Astrocyte (in vitro differentiated cells and primary cell): ENCODE measurements around the gene CCDC32. TPM values are rescaled to one million over a fixed set of nuclear protein-coding genes. Genes with fewer than 3 reads are reported as not detected.

Experiments
- DNase-seq: peaks from one replicate; pipeline ENCODE4 v3.0.0-alpha.2; 2010; ENCODE audit warnings: low read depth
- FAIRE-seq: peaks from 2 replicates; lab custom pipeline; 2011; peaks lifted over from hg19 to GRCh38; lab: Jason Lieb, UNC
- H2AFZ ChIP-seq: 2 replicates; pipeline ENCODE4 v1.6.0; 2012; ENCODE audit warnings: low read depth, low read length, inconsistent platforms
- H3K27ac ChIP-seq: 2 replicates; pipeline ENCODE4 v1.5.1; 2011; ENCODE audit warnings: low read depth, low read length, inconsistent platforms
- H3K27me3 ChIP-seq: 2 replicates; pipeline ENCODE4 v1.6.0; 2011; ENCODE audit warnings: low read length, inconsistent platforms; ENCODE audit not compliant: insufficient read depth
- H3K36me3 ChIP-seq: 2 replicates; pipeline ENCODE4 v1.5.1; 2011; ENCODE audit warnings: low read length, inconsistent platforms; ENCODE audit not compliant: insufficient read depth
- H3K4me1 ChIP-seq: 2 replicates; pipeline ENCODE4 v1.5.1; 2011; ENCODE audit warnings: low read length, inconsistent platforms; ENCODE audit not compliant: insufficient read depth
- H3K4me2 ChIP-seq: 2 replicates; pipeline ENCODE4 v1.6.0; 2012; ENCODE audit warnings: low read length, inconsistent platforms
- H3K4me3 ChIP-seq: 2 replicates; pipeline ENCODE4 v1.5.1; 2011; ENCODE audit warnings: low read depth, mild to moderate bottlenecking, low read length, inconsistent platforms; ENCODE audit not compliant: insufficient read depth
- H3K79me2 ChIP-seq: 2 replicates; pipeline ENCODE4 v1.6.0; 2012; ENCODE audit warnings: mild to moderate bottlenecking, low read length, inconsistent platforms; ENCODE audit not compliant: insufficient read depth
- H3K9ac ChIP-seq: 2 replicates; pipeline ENCODE4 v1.6.0; 2012; ENCODE audit warnings: mild to moderate bottlenecking, low read length, inconsistent platforms
- H3K9me3 ChIP-seq: 2 replicates; pipeline ENCODE4 v1.5.1; 2012; ENCODE audit warnings: low read depth, mild to moderate bottlenecking, low read length, inconsistent platforms; ENCODE audit not compliant: insufficient read depth
- H4K20me1 ChIP-seq: 2 replicates; pipeline ENCODE4 v1.6.0; 2012; ENCODE audit warnings: low read length, inconsistent platforms; ENCODE audit not compliant: insufficient read depth
- H3K27ac Mint-ChIP-seq: one replicate; pipeline ENCODE4 v1.8.0; 2021; ENCODE audit warnings: mild to moderate bottlenecking, mixed read lengths; ENCODE audit not compliant: unreplicated experiment
- H3K27me3 Mint-ChIP-seq: one replicate; pipeline ENCODE4 v1.8.0; 2021; ENCODE audit warnings: low read depth, mixed read lengths; ENCODE audit not compliant: unreplicated experiment
- H3K36me3 Mint-ChIP-seq: one replicate; pipeline ENCODE4 v1.8.0; 2021; ENCODE audit warnings: low read depth, mixed read lengths; ENCODE audit not compliant: unreplicated experiment
- H3K4me1 Mint-ChIP-seq: one replicate; pipeline ENCODE4 v1.8.0; 2021; ENCODE audit warnings: low read depth, mixed read lengths; ENCODE audit not compliant: unreplicated experiment
- H3K4me3 Mint-ChIP-seq: one replicate; pipeline ENCODE4 v1.8.0; 2021; ENCODE audit warnings: mild to moderate bottlenecking, moderate library complexity, mixed read lengths; ENCODE audit not compliant: unreplicated experiment
- H3K9me3 Mint-ChIP-seq: one replicate; pipeline ENCODE4 v1.8.0; 2021; ENCODE audit warnings: mild to moderate bottlenecking, mixed read lengths; ENCODE audit not compliant: unreplicated experiment
- CTCF ChIP-seq: IDR thresholded peaks from 2 replicates; pipeline ENCODE4 v1.5.1; 2011; ENCODE audit warnings: low read depth, mild to moderate bottlenecking, inconsistent platforms, low read length, moderate library complexity; ENCODE audit not compliant: insufficient read depth
- EZH2 ChIP-seq: IDR thresholded peaks from 2 replicates; pipeline ENCODE4 v1.6.1; 2012; ENCODE audit warnings: mild to moderate bottlenecking, low read length, inconsistent platforms; ENCODE audit not compliant: insufficient read depth
- total RNA-seq: library from RNA; stranded (reverse); gene quantifications from 2 replicates; pipeline ENCODE4 v1.2.1, GENCODE V29; 2021

The CCDC32 gene
- total RNA-seq, 1 donor from 2014 or later: 31.4 TPM

GRCh38 chr15:40513609-40514008 is 51.2 kb downstream of the CCDC32 start:
- no peaks in the 10 kb centered on the region for H4K20me1 ChIP-seq
- no peak overlapping the region for H3K27ac Mint-ChIP-seq
- no peaks in the 10 kb centered on the region for H3K36me3 Mint-ChIP-seq
- peaks cover 6% of the 10 kb centered on the region for H3K4me1 Mint-ChIP-seq
- no peak overlapping the region for H3K27ac ChIP-seq
- FAIRE-seq: no peak
- H3K9me3 ChIP-seq: no peaks in the 10 kb centered on the region
- H3K79me2 ChIP-seq: no peaks in the 10 kb centered on the region
- no peak for DNase-seq
- no peak overlapping the region for H3K4me3 Mint-ChIP-seq
- H3K4me1 ChIP-seq: peaks cover 7% of the 10 kb centered on the region
- TF ChIP-seq EZH2 (no peak), CTCF (no peak)
- H3K27me3 ChIP-seq: peaks cover 27% of the 10 kb centered on the region
- H2AFZ ChIP-seq: no peak overlapping the region
- H3K9me3 Mint-ChIP-seq: no peaks in the 10 kb centered on the region
- no peaks in the 10 kb centered on the region for H3K36me3 ChIP-seq
- H3K4me3 ChIP-seq: no peak overlapping the region
- no peak overlapping the region for H3K4me2 ChIP-seq
- H3K27me3 Mint-ChIP-seq: peaks cover 34% of the 10 kb centered on the region
- H3K9ac ChIP-seq: no peak overlapping the region

GRCh38 chr15:40512440-40512839 is 52.4 kb downstream of the CCDC32 start:
- H3K27me3 ChIP-seq: peaks cover 27% of the 10 kb centered on the region
- Mint-ChIP-seq H3K27ac (no peak overlapping the region), H3K36me3 (no peaks in the 10 kb centered on the region), H3K9me3 (no peaks in the 10 kb centered on the region), H3K4me3 (peak overlapping the region; percentile 79), H3K27me3 (peaks cover 40% of the 10 kb centered on the region), H3K4me1 (peaks cover 6% of the 10 kb centered on the region)
- no peaks in the 10 kb centered on the region for H3K36me3 ChIP-seq
- DNase-seq (no peak), FAIRE-seq (no peak)
- peaks cover 7% of the 10 kb centered on the region for H3K4me1 ChIP-seq
- TF ChIP-seq EZH2 (no peak), CTCF (no peak)
- no peaks in the 10 kb centered on the region for H3K9me3 ChIP-seq
- no peaks in the 10 kb centered on the region for H4K20me1 ChIP-seq
- no peak overlapping the region for H3K9ac ChIP-seq
- H3K79me2 ChIP-seq: no peaks in the 10 kb centered on the region
- no peak overlapping the region for H2AFZ ChIP-seq
- no peak overlapping the region for H3K4me3 ChIP-seq
- H3K27ac ChIP-seq: no peak overlapping the region
- no peak overlapping the region for H3K4me2 ChIP-seq

GRCh38 chr15:40511472-40512133 is 53.2 kb downstream of the CCDC32 start:
- TF ChIP-seq CTCF (no peak), EZH2 (no peak)
- no peaks in the 10 kb centered on the region for H3K36me3 Mint-ChIP-seq
- no peak for DNase-seq

More at GRCh38 chr15:40511472-40512133, 53.2 kb downstream of the CCDC32 start:
- Histone ChIP-seq H3K4me2 (peak overlapping the region; percentile 86), H2AFZ (peak overlapping the region; percentile 71), H3K4me1 (peaks cover 7% of the 10 kb centered on the region), H3K9me3 (no peaks in the 10 kb centered on the region), H3K27me3 (peaks cover 27% of the 10 kb centered on the region), H4K20me1 (no peaks in the 10 kb centered on the region), H3K79me2 (no peaks in the 10 kb centered on the region), H3K27ac (no peak overlapping the region), H3K36me3 (no peaks in the 10 kb centered on the region), H3K9ac (peak overlapping the region; percentile 26), H3K4me3 (peak overlapping the region; percentile 48)
- Mint-ChIP-seq H3K27ac (no peak overlapping the region), H3K4me3 (peak overlapping the region; percentile 79), H3K9me3 (no peaks in the 10 kb centered on the region), H3K4me1 (peaks cover 8% of the 10 kb centered on the region), H3K27me3 (peaks cover 42% of the 10 kb centered on the region)
- no peak for FAIRE-seq
